ENCODE data around the gene NHEJ1.
A peak's percentile ranks its signal among the peaks of the same experiment; 100 is the strongest.

NHEJ1 gene

GRCh38 chr2:219122202-219122980, 38.2 kb downstream of the NHEJ1 start:
- DNase-seq, result no peak

GRCh38 chr2:219120082-219120481, 40.5 kb downstream of the NHEJ1 start:
- DNase-seq, result no peak

GRCh38 chr2:219119422-219120043, 41.1 kb downstream of the NHEJ1 start:
- peak; percentile 59 for DNase-seq

DNA sequence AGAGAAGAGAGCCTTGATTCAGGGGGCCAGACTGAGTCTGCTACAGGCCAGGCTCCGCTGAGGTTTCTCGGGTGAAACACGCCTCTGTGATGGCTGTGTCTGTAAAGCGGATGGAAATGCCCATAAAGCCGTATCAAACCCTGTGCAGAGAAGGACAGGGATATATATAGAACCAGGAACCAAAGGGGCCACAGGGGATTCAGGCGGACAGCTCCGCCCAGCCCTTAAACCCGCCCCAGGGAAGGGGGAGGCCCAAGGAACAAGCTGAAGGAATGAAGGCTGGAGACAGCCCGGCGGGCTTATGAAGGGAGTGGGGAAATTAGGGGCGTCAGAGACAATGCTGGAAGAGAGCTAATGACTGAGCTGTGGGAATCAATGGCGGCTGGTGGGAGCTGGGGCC, 42.1 kb downstream of the NHEJ1 start:
- DNase-seq, result no peak

- no peak for DNase-seq
These were observed 43.6 kb downstream of the NHEJ1 start for GRCh38 chr2:219116776-219117646.

DNA sequence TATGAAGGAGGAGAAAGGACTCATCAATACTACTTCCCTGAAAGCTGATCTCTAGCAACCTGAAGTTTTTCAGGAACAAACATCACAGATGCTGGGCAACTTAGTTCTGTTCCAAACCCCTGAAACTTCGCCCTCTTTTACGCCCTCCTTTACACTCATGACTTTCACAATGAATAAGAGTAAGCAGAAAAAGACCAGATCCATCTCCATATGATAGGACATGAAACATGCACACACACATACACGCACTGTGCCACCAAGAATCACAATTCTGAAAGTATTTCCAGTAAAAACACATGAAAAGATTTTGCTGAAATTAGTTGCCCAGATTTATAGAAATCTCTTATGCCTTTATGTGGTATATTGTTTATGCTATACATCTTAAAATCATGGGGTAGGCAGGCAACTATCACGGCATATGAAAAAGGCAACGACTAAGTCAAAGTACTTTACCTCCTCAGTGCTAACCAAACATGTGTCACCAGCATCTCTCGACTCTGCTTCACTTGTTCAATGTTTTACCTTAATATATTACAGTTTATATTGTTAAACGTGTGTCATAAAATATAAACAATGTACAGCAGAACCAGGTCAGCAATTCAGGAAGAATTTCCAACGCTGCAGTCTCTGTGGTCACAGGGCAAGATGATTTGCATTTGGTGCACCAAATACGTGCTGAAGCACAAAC, 47.8 kb downstream of the NHEJ1 start:
- no peak for DNase-seq

DNA sequence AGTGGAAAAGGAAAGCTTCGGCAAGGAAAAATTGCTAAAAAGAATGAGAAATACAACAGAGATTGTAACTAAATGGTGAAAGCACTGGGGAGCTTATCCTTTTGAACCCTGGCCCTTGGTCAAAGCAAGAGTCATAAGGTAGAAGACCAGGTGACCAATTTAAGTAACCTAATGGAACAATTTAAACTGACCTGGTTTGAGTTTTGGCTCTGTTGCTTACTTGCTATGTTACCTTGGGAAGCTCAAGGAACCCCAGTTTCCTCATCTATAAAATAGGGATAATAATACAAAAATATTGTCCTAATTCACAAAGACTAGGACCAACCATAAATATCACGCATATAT, 48.6 kb downstream of the NHEJ1 start:
- DNase-seq, result no peak

DNA sequence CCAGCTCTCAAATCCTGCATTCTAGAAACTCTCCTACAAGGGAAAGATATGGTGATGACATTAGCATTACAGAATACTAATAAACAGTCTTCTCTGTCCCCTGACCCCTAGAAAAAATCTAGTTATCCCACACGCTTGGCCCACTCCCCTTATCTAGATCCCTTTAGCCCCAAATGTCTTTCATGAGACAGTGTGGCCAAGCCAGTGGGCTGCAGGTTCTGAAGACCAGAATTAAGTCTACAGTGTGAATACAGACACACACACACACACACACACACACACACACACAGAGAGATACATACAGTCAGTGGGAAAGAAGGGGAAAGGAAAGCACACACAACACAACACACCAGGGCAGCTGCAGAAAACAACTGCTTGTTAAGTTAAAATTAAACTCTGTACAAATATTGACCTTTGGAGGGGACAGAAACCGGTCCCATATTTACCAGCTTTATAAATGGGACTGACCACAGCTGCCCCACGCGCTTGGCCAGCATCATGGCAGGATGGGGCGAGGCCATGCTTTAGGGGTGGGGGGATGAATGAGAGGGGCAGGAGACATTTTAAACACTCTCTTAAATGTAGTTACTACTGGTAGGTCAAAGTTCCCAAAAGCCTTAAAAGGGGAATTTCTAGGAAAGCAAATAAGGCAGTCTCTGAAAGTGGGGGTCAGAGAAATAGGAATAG, 49.1 kb downstream of the NHEJ1 start:
- no peak for DNase-seq

GRCh38 chr2:219109471-219109870, 51.1 kb downstream of the NHEJ1 start:
- peak; percentile 21 for DNase-seq

DNA sequence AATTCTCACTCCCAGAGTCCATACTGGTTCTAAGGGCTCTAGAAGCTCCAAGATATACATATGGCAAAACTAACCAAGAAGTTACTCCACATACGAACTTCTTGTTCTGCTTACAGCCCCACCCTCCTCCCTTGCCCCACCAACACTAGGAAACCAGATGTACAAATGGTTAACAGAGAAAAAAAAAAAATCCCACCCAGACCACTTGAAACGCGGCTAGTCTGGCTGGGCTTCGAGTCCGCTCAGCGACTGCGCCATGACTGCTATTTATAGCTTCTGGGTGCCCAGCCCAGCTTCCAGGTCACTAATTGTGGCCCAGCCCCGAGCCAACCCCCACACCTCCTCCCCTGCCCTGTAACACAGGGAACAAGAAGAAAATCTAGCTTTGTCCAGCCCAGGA, 52.9 kb downstream of the NHEJ1 start:
- no peak for DNase-seq

- no peak for DNase-seq
These were observed 54.4 kb downstream of the NHEJ1 start for GRCh38 chr2:219106251-219106650.

DNA sequence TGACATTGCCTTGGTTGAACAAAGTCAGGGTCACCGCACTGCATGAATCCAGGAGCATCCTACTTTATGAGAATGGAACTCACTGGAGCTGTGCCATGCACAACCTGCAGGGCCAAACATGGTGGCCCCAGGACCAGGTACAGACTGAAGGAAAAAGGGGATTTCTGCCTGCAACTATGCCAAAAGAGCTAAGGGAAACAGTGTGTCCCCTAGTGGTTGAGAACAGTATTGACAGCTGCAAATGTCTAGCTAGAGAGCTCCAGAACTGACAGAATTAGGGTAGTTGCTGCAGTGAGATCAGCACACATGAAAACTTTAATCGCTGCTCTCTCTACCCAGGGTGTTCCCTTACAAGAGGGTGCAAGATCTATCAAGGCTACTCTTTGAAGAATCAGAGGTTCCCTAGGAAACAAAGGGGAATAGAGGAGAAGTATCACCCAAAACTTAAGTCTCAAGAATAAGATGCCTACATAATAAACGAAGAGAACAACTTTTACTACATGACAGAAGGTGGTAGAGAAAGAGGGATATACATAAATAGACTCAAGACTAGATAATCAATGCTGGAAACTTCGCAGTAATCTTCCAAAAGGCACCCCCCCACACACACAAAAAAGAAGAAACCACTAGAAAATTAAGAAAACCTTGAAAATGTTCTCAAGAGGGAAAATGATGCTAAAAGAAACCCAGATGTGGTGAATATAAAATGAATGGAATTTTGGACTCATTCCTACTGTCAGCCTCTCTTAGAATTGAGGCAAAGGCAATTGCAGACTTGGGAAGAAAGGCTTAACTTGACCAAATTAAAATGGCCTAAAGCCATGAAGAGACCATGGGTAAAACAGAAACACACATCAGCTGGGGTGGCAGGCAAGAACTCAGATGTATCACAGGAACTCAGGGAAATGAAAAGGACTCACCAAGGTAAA, 56.2 kb downstream of the NHEJ1 start:
- no peak for DNase-seq

- DNase-seq, result no peak
These were observed 61.3 kb downstream of the NHEJ1 start for GRCh38 chr2:219099329-219099728.

GRCh38 chr2:219095406-219095935, 65.1 kb downstream of the NHEJ1 start:
- no peak for DNase-seq

GRCh38 chr2:219094171-219094570, 66.4 kb downstream of the NHEJ1 start:
- DNase-seq, result no peak

DNA sequence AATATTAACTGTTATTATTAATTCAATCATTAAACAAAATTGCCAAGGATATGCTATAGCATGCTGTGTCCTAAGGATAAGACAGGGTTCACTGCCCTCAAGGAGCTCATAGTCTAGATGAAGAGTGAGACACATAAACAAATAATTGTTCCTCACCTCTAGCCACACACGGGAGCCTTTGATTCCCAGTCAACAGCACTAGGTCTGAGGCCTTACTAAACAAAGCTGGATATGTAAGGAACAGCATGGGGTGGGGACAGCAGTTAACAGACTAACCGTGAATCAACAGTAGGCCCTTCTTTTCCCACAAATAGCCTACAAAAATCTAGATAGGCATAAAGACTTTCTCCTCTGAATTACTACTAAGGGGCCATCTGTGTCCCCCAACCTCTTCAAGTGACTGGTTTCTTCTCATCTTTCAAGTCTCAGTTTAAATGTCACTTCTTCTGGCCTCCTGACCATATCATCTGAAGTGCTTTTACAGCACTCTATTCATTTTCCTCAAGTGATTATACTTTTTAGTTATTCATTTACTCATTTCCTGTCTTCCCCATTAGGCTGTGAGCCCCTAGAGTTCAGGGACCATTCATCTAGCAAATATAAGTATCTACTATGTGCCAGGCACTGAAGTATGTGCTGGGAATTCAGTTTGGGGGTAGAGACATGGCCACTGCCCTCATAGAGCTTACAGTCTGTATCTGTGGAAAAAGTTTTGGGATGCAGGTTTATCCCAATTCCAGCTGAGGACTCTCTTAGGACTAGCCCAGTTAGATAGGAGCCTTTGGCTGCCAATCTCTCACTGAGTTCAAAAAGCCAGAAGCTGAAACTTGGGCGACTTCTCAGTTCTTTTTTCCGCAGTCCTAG, 69.9 kb downstream of the NHEJ1 start:
- no peak for DNase-seq

DNA sequence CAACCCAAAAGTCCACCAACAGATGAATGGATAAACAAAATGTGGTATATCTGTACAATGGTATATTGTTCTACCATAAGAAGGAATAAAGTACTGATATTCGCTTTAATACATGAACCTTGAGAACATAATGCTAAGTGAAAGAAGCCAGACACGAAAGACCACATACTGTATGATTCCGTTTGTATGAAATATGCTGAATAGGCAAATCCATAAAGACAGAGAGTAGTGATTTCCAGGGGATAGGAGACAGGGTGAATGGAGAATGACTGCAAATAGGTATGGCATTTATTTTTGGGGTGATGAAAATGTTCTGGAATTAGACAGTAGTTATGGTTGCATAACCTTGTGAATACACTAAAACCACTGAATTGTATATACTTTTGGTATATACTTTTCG, 71.3 kb downstream of the NHEJ1 start:
- DNase-seq, result no peak

- no peak for DNase-seq
These were observed 72.8 kb downstream of the NHEJ1 start for GRCh38 chr2:219087848-219088247.

- no peak for DNase-seq
These were observed 73.3 kb downstream of the NHEJ1 start for GRCh38 chr2:219087361-219087760.

- DNase-seq, result no peak
These were observed 74.4 kb downstream of the NHEJ1 start for GRCh38 chr2:219086196-219086595.

Data from activated naive CD4-positive, alpha-beta T cell treated with Interleukin-2 at 50 U/mL for 16 hours (primary cell).